GM12873 (cell line): ENCODE results near the gene MASTL.

ENCODE experiments used
- CTCF ChIP-seq: IDR thresholded peaks from 2 replicates; pipeline ENCODE4 v1.5.1; 2012; ENCODE audit warnings: low read depth, mild to moderate bottlenecking, moderate library complexity, low read length, control low read depth; ENCODE audit not compliant: insufficient read depth; ENCODE audit errors: missing control alignments

MASTL gene

GRCh38 chr10:27155066-27155754, at the start of gene MASTL:
Gene MASTL (plus strand): TSS chr10:27155352. CDS start chr10:27155427, 75 bp downstream.
- no peak for TF ChIP-seq CTCF

GRCh38 chr10:27108165-27108564, 47.0 kb upstream of the MASTL start:
- TF ChIP-seq CTCF = no peak

- no peak for TF ChIP-seq CTCF
Observed at GRCh38 chr10:27134371-27134770, 20.8 kb upstream of the MASTL start.

- TF ChIP-seq CTCF = no peak
Observed at GRCh38 chr10:27138277-27138676, 16.9 kb upstream of the MASTL start.

- TF ChIP-seq CTCF = no peak
Observed at GRCh38 chr10:27143686-27144085, 11.5 kb upstream of the MASTL start.

GRCh38 chr10:27145937-27146336, 9.2 kb upstream of the MASTL start:
- no peak for TF ChIP-seq CTCF

GRCh38 chr10:27147701-27148100, 7.5 kb upstream of the MASTL start:
- TF ChIP-seq CTCF = no peak
